NOMO-1 treated with dmso at 0.1 percent for 144 hours (cell line): Measurements from ENCODE around the gene ERICH6.
A peak's percentile ranks its signal among the peaks of the same experiment; 100 is the strongest.

Experiments used
- DNase-seq: peaks from one replicate; lab custom pipeline; 2025; ENCODE audit not compliant: unreplicated experiment; lab: John Stamatoyannopoulos, UW

Gene ERICH6

GRCh38 chr3:150703756-150704344, at the start of gene ERICH6:
TSS of gene ERICH6 (minus strand) at chr3:150703920. CDS start at chr3:150703898, 22 bp downstream.
- peak; percentile 93 for DNase-seq

- DNase-seq = no peak
Measured at GRCh38 chr3:150751781-150752263, 48.1 kb upstream of the ERICH6 start.

GRCh38 chr3:150749255-150749654, 45.5 kb upstream of the ERICH6 start:
- no peak for DNase-seq

GRCh38 chr3:150748684-150749047, 44.9 kb upstream of the ERICH6 start:
- no peak for DNase-seq

GRCh38 chr3:150747886-150748683, 44.4 kb upstream of the ERICH6 start:
- no peak for DNase-seq

- DNase-seq = no peak
Measured at GRCh38 chr3:150746791-150747590, 43.3 kb upstream of the ERICH6 start.

- DNase-seq = no peak
Measured at GRCh38 chr3:150745832-150746231, 42.1 kb upstream of the ERICH6 start.

- no peak for DNase-seq
Measured at GRCh38 chr3:150744919-150745211, 41.1 kb upstream of the ERICH6 start.

- DNase-seq = no peak
Measured at GRCh38 chr3:150744041-150744918, 40.6 kb upstream of the ERICH6 start.

- no peak for DNase-seq
Measured at GRCh38 chr3:150743508-150743907, 39.8 kb upstream of the ERICH6 start.

GRCh38 chr3:150742679-150743078, 39.0 kb upstream of the ERICH6 start:
- no peak for DNase-seq

- DNase-seq = no peak
Measured at GRCh38 chr3:150742141-150742523, 38.4 kb upstream of the ERICH6 start.

- no peak for DNase-seq
Measured at GRCh38 chr3:150741497-150742140, 37.9 kb upstream of the ERICH6 start.

- DNase-seq = no peak
Measured at GRCh38 chr3:150740733-150741496, 37.2 kb upstream of the ERICH6 start.

- DNase-seq = no peak
Measured at GRCh38 chr3:150739877-150740645, 36.3 kb upstream of the ERICH6 start.

GRCh38 chr3:150739200-150739863, 35.6 kb upstream of the ERICH6 start:
- no peak for DNase-seq

- DNase-seq = no peak
Measured at GRCh38 chr3:150738688-150739087, 35.0 kb upstream of the ERICH6 start.

GRCh38 chr3:150737874-150738679, 34.4 kb upstream of the ERICH6 start:
- no peak for DNase-seq
